Measurements from ENCODE around the gene CALU. TPM values are rescaled to one million over a fixed set of nuclear protein-coding genes. Genes with fewer than 3 reads are reported as not detected.
A peak's percentile ranks its signal among the peaks of the same experiment; 100 is the strongest.

Gene CALU
- total RNA-seq (190 and 231 TPM in 2 replicates), polyA plus RNA-seq (305 and 306 TPM in 2 replicates)

DNA sequence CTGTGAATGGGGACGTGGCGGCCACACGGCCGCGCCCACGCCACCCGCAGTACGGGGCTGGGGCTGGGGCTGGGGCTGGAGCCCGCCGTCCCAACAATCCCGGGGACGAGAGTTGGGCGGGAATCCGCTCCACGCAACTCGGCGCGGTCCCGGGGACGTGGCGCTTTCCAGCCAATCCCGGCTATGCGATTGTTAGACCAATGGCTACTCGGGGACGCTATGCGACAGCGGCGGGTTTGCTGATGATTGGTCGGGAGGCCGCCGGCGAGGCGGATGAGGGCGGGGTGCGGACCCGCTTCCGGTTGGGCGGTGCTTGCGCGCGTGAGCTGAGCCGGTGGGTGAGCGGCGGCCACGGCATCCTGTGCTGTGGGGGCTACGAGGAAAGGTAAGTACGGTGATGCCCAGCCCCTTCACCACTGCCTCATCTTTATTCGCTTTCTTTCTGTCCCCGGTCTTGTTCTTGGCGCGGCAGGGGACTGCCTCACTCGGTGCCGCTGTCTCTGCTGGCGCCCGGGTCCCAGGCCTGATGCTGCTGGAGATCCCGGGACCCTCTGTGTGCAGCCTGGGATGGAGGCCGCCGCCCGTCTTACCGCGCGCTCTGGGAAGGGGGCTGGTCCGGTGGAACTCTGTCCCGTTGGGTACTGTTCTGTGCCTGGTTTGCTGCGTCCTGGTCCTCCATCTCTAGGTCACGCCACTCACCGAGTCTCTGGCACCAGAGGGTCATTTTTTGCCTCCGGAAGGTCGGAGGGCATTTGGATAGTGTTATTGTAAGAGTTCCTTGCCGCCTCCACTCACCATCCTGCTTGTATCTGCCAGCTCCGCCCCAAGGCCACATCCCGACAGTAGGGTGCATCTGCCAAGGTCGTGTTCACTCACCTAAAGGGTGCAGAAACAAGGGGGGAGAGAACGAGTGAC lies at the start of gene CALU:
Gene CALU, plus strand, starts transcription at position 312 of the 915 bp plus-strand sequence. CDS start 9,225 bp downstream, outside the sequence.
- Histone ChIP-seq H3K4me1 (ENCODE audit: low read depth) (peaks cover 12% of the 10 kb centered on the region), H3K4me3 (peak within 1 kb of the TSS; percentile 87), H3K9me3 (ENCODE audit: low read depth) (no peaks in the 10 kb centered on the region), H3K27ac (peak within 1 kb of the TSS; percentile 89), H3K36me3 (no peaks in the 10 kb centered on the region), H3K27me3 (no peaks in the 10 kb centered on the region)
- DNase-seq (ENCODE audit: low read depth in 1 of 2, low spot score in 1 of 2): peak; percentile 98
- TF ChIP-seq, protein P1, sequence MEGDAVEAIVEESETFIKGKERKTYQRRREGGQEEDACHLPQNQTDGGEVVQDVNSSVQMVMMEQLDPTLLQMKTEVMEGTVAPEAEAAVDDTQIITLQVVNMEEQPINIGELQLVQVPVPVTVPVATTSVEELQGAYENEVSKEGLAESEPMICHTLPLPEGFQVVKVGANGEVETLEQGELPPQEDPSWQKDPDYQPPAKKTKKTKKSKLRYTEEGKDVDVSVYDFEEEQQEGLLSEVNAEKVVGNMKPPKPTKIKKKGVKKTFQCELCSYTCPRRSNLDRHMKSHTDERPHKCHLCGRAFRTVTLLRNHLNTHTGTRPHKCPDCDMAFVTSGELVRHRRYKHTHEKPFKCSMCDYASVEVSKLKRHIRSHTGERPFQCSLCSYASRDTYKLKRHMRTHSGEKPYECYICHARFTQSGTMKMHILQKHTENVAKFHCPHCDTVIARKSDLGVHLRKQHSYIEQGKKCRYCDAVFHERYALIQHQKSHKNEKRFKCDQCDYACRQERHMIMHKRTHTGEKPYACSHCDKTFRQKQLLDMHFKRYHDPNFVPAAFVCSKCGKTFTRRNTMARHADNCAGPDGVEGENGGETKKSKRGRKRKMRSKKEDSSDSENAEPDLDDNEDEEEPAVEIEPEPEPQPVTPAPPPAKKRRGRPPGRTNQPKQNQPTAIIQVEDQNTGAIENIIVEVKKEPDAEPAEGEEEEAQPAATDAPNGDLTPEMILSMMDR (IDR thresholded peaks at IDR 0.05; ENCODE audit: low read depth, low read length): no peak

DNA sequence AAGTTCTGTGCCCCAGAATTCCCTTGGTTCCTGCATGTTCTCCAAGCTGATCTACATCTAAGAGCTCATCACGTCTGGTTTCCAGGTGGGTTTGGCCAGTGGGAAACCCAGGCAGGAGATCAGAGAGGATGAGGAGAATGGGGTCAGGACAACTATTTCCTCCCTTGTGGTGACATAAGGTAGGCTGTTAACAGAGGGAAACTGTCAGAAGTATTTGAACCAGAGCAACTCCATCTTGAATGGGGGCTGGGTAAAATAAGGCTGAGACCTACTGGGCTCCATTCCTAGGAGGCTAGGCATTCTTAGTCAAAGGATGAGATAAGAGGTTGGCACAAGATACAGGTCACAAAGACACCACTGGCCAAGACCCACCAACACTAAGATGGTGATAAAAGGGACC lies 47.9 kb upstream of the CALU start:
- no peaks in the 10 kb centered on the region for H3K9me3 ChIP-seq (ENCODE audit: low read depth)
- no peak for DNase-seq (ENCODE audit: low read depth in 1 of 2, low spot score in 1 of 2)
- no peak overlapping the region for H3K27ac ChIP-seq
- H3K36me3 ChIP-seq: no peaks in the 10 kb centered on the region
- no peaks in the 10 kb centered on the region for H3K4me1 ChIP-seq (ENCODE audit: low read depth)
- peaks cover 2% of the 10 kb centered on the region for H3K27me3 ChIP-seq
- H3K4me3 ChIP-seq: no peak overlapping the region
- TF ChIP-seq, protein P1 (IDR thresholded peaks at IDR 0.05; ENCODE audit: low read depth, low read length): no peak

DNA sequence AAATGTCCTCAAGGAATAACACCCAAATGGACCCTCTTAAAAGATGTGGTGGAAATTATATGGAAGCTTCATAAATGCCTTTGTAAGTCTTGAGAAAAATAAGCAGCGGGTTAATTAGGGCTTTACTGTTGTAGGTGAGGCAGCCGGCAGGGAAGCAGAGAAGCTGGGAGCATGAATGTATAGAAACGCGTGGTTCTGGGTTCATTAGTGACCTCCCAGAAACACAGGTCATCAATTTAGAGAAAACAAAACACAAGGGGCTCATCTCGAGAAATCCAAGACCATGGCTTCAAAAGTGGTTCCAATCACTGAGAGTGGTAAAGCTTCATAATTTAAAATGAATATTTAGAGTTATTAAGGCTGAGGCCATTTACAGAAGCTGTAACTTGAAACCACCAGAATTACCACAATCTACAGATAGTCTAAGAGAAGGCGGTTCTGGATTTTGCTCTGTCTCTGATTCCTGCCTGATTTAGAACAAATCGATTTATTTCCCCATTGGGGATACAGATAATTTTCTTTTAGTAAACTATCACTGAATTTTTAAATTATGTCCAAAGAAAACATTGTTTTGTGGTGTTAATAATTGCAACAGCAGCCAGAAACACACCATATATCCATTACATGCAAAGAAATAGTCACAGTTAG lies 46.4 kb upstream of the CALU start:
- H3K4me3 ChIP-seq: no peak overlapping the region
- peaks cover 17% of the 10 kb centered on the region for H3K27me3 ChIP-seq
- no peak overlapping the region for H3K27ac ChIP-seq
- H3K36me3 ChIP-seq: no peaks in the 10 kb centered on the region
- H3K4me1 ChIP-seq (ENCODE audit: low read depth): no peaks in the 10 kb centered on the region
- no peak for DNase-seq (ENCODE audit: low read depth in 1 of 2, low spot score in 1 of 2)
- no peaks in the 10 kb centered on the region for H3K9me3 ChIP-seq (ENCODE audit: low read depth)
- TF ChIP-seq, protein P1 (IDR thresholded peaks at IDR 0.05; ENCODE audit: low read depth, low read length): no peak

DNA sequence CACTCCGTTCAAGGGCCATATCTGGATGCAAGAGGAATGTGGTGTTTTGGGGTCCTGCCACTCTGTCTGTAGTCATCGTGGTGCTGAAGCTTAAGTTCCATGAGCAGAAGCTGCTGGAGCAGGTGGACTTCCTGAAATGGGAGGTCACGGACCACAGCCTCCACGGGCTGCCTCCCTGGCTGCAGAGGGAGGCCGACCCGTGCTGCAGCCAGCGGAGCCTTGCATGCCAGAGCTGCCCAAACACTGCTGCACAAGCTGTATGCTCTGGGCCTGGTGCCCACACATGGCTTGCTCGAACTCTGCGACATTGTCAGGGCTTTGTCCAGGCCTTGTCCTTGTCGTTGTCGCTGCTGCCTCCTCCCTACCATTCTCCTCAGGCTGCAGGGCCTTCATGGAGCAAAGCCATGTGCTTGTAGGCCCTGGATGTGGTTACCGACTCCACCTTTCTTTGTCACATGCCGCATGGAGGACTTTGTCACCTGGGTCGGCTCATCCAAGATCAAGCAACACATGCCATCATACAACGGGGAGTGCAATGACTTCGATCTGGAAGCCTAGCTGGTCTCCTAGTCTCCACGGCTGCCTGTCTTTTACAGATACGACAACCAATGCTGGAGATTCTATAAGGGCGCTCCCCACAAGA lies 45.7 kb upstream of the CALU start:
- no peaks in the 10 kb centered on the region for H3K36me3 ChIP-seq
- H3K9me3 ChIP-seq (ENCODE audit: low read depth): no peaks in the 10 kb centered on the region
- TF ChIP-seq, protein P1 (IDR thresholded peaks at IDR 0.05; ENCODE audit: low read depth, low read length): no peak
- H3K27me3 ChIP-seq: peaks cover 25% of the 10 kb centered on the region
- H3K4me3 ChIP-seq: no peak overlapping the region
- H3K4me1 ChIP-seq (ENCODE audit: low read depth): no peaks in the 10 kb centered on the region
- H3K27ac ChIP-seq: no peak overlapping the region
- DNase-seq (ENCODE audit: low read depth in 1 of 2, low spot score in 1 of 2): no peak

DNA sequence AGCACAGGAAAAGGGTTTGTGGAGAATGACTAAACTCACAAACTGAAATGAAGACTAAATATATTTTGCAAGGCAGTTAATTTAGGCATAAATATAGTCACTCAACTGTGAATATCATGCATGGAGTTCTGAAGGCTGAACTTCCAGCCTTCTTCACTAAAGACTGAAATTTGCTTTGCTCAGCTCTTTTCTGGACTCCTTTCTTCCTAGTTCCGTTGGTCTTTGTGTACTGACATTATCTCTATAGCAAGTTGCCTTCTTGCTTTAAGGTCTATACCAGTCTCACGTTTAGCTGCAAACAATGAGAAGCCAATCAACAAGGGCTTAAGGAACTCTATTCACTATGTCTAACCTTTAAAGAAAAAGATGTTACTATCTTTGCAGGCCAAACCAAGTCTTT lies 44.4 kb upstream of the CALU start:
- Histone ChIP-seq H3K36me3 (no peaks in the 10 kb centered on the region), H3K4me1 (ENCODE audit: low read depth) (no peaks in the 10 kb centered on the region), H3K9me3 (ENCODE audit: low read depth) (no peaks in the 10 kb centered on the region), H3K27ac (no peak overlapping the region), H3K27me3 (peaks cover 27% of the 10 kb centered on the region), H3K4me3 (no peak overlapping the region)
- TF ChIP-seq, protein P1 (IDR thresholded peaks at IDR 0.05; ENCODE audit: low read depth, low read length): no peak
- DNase-seq (ENCODE audit: low read depth in 1 of 2, low spot score in 1 of 2): no peak

Data from cardiac muscle cell (in vitro differentiated cells and primary cell).